GM21447 (cell line): ENCODE results near the gene CRLF3.
"Not testable (repeated sequence)": the region's sequence is repeated elsewhere in the genome, so short reads cannot be mapped to it uniquely, and the experiment has no call there.

ENCODE experiments used
- ATAC-seq: cut with Tn5 transposase; IDR thresholded peaks from one replicate; pipeline ENCODE4 v1.9.1; 2021; ENCODE audit not compliant: unreplicated experiment

CRLF3 gene

GRCh38 chr17:30747621-30748020, 76.9 kb downstream of the CRLF3 start:
- ATAC-seq, result not testable (repeated sequence)

- ATAC-seq, result not testable (repeated sequence)
These were observed 81.8 kb downstream of the CRLF3 start for GRCh38 chr17:30742669-30743068.

- not testable (repeated sequence) for ATAC-seq
These were observed 88.1 kb downstream of the CRLF3 start for GRCh38 chr17:30736371-30736770.

DNA sequence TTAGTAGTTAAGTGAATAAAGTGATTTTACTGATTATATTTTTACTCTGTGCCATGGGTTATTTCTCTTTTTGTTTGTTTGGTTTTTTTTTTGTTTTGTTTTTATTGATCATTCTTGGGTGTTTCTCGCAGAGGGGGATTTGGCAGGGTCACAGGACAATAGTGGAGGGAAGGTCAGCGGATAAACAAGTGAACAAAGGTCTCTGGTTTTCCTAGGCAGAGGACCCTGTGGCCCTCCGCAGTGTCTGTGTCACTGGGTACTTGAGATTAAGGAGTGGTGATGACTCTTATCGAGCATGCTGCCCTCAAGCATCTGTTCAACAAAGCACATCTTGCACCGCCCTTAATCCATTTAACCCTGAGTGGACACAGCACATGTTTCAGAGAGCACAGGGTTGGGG, 88.8 kb downstream of the CRLF3 start:
- ATAC-seq, result not testable (repeated sequence)

DNA sequence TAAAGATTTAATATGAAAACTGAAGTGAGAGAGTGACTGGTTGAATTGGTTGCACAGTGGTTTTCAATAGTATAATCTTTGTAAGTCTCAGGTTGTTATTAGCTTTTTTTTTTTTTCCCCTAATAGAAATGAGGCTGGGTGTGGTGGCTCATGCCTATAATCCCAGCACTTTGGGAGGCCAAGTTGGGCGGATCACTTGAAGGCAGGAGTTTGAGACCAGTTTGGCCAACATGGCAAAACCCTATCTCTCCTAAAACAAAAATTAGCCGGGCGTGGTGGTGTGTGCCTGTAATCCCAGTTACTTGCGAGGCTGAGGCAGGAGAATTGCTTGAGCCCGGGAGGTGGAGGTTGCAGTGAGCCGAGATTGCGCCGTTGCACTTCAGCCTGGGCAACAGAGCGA, 89.3 kb downstream of the CRLF3 start:
- not testable (repeated sequence) for ATAC-seq

DNA sequence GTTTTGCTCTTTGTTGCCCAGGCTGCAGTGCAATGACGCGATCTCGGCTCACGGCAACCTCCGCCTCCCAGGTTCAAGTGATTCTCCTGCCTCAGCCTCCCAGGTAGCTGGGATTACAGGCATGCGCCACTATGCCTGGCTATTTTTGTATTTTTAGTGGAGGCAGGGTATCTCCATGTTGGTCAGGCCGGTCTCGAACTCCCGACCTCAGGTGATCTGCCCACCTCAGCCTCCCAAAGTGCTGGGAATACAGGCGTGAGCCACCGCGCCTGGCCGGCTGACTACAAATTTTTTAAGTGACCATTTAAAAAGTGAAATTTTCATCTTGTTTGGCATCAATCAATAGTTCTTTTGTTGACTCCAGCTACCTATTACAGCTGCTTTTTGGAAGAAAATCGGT, 90.3 kb downstream of the CRLF3 start:
- ATAC-seq, result not testable (repeated sequence)
